Left kidney (tissue), 2 donors: Measurements from ENCODE around the gene RPN1. TPM values are rescaled to one million over a fixed set of nuclear protein-coding genes. Genes with fewer than 3 reads are reported as not detected.
"Not testable (repeated sequence)": the region's sequence is repeated elsewhere in the genome, so short reads cannot be mapped to it uniquely, and the experiment has no call there.

Source experiments
- DNase-seq: peaks from one replicate; pipeline ENCODE4 v3.0.0-alpha.2; 2013
- polyA plus RNA-seq: library from polyadenylated mRNA; unstranded; fragments of 120-200 nt; gene quantifications from one replicate; pipeline ENCODE4 v1.2.1, GENCODE V29; 2013; ENCODE audit not compliant: insufficient read length

Gene RPN1
- polyA plus RNA-seq, 1 donor: 203 TPM

DNA sequence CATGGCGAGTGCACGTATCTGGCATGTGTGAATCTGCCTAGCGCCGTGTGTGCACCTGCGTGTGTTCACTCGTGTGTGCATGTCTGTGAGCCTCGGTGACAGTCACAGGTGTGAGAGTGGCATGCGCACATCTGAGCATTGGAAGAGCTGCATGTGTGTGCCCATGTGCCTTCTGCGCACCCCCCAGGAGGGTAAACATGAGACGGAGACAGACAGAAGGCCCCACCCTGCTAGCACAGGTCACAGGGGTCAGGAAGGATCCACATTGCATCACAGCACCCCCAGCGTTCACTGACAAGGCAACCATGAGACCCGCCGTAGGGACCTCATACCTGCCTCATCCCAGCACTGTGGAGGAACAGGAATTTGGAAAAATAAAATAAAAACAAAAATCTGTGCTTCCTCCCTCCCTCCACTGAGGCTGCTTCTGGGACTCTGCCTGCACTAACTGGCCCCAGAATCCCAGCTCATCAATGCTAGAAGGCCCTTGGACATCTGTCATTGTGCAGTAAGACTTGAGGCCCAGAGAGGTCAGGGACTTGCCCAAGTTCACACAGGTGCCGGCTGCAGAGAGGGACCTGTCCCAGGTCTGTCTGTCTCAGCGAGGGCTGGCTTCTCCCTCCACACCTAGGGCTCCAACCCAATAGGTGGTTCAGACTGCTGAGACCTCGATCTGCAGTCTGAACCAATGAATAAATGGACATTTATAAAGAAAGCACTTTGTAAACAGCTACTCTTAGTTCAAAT, 37.4 kb downstream of the RPN1 start:
- no peak for DNase-seq

DNA sequence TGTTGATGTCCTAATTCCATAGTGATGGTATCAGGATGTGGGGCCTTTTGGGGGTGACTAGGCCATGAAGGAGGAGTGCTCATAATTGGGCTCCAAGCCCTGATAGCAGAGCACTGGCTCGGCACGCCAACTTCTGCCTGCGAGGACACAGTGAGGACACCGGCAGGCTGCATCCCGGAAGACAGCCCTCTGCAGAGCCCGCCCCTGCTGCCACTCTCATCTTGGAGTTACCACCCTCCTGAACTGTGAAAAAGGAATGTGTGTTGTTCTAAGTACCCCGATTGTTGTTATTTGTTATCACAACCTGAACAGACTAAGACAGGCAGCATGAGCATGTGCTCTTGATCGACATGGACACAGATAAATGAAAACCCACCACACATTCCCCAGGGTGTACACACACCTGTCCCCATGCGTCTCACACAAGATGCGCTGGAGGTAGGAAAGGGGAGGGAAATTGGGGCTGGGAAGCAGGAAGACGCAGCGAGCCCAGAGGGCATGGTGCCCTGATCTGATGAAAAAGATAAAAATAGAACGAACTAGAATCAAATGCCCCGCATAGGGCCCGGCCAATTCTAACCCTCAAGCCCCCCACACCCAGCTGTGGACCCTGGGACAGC, 40.1 kb downstream of the RPN1 start:
- no peak for DNase-seq

- DNase-seq: no peak
These were observed 41.3 kb downstream of the RPN1 start for GRCh38 chr3:128609294-128609693.

GRCh38 chr3:128607710-128608048, 42.9 kb downstream of the RPN1 start:
- no peak for DNase-seq

DNA sequence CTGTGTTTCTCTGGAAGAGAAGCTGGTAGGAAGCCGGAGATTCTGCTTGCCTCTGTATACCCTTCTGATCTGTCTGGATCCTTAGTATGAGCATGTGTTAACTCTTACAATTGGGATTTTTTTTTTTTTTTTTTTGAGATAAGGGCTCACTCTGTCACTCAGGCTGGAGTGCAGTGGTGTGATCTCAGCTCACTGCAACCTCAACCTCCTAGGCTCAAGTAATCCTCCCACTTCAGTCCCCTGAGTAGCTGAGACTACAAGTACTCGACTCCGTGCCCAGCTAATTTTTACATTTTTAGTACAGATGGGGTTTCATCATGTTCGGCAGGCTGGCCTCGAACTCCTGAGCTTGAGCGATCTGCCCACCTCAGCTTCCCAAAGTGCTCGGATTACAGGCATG, 44.5 kb downstream of the RPN1 start:
- DNase-seq: no peak

DNA sequence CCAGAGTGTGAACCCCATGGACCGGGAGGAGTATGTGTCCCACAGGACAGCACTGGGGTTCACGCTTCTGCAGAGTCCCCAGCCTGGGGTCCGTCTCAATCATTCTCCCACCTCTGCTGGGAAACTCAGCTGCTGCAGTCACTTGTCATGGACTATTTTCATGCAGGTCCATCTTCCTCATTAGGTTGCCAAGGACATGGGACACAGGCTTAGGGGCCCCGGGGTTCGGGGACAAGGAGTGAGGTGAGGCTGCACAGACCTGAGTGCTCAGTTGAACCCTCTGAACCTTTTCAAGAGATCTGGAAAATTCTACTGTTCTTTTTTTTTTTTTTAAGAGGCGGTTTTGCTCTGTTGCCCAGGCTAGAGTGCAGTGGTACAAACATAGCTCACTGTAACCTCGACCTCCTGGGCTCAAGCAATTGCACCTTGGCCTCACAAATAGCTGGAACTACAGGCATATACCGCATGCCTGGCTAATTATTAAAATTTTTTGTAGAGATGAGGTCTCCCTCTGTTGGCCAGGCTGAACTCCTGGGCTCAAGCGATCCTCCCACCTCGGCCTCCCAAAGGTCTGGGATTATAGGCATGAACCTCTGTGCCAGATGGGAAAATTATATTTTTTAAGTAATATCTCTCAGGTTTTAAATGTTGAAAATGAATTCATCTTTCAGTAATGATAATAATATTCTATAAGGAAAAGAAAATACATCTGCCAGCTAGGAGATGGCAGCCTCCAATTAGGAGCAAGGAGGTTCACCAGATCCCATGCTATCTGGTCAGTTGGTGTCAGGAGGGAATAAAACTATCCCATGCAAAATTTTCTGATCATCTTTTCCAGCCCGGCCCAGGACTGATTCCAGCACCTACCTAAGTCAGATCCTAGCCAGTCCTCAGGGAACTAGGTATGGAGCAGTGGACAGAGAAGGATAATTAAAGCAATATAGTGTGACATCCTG, 45.2 kb downstream of the RPN1 start:
- DNase-seq: no peak

GRCh38 chr3:128603811-128604775, 46.5 kb downstream of the RPN1 start:
- no peak for DNase-seq

GRCh38 chr3:128603313-128603712, 47.3 kb downstream of the RPN1 start:
- DNase-seq: no peak

GRCh38 chr3:128598884-128599664, 51.5 kb downstream of the RPN1 start:
- no peak for DNase-seq

DNA sequence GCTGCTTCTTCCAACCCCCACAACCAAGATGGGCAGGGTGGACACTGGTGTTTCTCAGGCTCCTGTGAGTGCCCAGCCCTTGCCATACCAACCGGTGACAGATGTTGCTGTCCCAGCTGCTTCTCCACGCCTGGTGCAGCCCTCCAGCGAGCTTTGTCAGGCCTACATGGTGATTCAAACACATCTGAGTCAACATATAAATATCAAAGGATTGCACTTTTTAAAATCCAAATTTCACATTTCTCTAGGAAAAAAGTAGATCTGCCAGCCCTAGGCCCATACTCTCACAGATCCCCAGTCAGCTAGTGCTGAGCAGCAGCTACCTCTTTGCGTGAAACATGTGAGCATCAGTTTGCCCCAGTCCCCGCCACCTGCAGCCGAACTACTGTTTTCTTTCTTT, 52.7 kb downstream of the RPN1 start:
- DNase-seq: no peak

DNA sequence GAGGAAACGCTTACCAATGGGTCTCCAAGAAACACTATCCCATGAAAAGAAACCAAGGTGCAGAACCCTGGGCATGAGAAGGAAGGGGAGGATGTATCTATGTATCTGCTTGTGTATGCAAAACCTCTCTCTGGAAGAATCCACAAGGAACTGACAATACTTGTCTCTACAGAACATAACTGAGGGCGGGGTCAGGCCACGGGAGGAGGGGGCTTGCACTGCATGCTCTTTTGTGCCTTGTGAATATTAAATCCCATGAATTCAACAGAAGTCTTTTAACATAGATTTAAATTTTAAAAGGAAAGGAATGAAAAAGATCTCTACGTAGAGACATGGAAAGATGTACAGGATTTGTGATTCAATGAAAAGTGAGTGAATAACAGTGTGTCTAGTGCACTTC, 57.8 kb downstream of the RPN1 start:
- no peak for DNase-seq

DNA sequence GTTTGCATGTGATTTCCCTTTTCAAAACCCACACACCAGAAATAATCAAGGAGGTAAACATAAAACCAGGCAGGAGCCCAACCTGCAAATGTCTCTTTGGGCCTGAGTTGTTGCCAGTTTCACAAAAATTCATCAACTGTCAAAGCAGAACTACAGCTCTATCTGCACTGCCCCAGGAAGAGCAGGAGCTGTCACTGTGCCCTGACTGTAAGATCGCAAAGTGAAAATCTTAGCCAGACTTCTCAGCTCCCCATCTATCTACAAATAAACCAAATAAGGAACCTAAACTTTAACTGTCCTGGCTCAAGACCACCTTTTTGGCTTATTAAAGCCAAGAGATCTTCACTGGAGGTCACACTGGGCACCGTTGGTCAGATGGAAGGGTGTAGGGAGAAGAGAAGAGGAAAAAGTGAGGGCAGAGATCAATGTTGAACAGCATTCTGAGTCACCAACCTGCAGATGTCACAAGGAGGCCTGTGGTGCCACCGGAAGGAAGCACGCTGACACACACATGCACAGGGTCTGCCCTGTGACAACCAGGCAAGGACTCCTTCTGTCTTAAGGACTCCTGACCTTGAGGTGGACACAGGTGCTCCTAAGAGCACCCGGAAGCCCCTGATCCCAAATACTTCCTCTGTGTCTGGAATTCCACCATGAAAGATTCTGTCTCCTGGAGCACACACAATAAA, 58.7 kb downstream of the RPN1 start:
- DNase-seq: no peak

GRCh38 chr3:128590948-128591347, 59.7 kb downstream of the RPN1 start:
- no peak for DNase-seq

- DNase-seq: not testable (repeated sequence)
These were observed 60.6 kb downstream of the RPN1 start for GRCh38 chr3:128589985-128590384.

DNA sequence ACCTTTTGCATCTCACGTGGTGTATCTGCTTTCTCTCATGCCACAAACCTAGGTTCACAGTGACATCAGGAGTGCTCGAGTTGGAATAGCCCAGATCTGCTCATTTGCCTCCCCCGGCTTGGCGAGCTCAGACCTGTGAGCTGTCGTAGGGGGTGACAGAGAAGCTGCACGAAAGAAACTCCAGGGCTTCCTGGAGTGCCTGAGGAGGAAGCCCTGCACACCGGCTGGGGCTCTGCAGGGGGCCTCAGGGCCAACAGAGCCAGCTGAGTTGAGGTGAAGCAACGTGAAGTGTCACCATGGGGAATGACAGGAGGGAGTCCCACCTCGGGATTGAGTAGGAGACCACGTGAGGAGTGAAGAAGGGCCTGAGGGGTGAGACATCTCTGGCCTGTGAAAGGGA, 62.5 kb downstream of the RPN1 start:
- no peak for DNase-seq

DNA sequence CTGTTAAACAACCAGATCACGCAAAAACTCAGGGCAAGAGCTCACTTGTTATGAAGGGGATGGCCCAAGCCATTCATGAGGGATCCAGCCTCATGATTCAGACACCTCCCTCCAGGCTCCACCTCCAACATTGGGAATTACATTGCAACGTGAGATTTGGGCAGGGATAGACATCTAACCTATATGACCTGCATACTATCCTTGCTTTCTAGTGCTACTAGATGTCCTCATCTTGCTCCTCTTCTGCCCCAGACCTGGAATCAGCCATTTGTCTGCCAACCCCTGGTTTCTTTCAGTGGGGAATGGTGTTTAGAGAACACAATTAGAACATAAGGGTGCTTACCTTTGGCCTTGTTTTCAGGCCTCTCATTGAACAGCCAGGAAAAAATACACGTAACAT, 63.2 kb downstream of the RPN1 start:
- DNase-seq: no peak

DNA sequence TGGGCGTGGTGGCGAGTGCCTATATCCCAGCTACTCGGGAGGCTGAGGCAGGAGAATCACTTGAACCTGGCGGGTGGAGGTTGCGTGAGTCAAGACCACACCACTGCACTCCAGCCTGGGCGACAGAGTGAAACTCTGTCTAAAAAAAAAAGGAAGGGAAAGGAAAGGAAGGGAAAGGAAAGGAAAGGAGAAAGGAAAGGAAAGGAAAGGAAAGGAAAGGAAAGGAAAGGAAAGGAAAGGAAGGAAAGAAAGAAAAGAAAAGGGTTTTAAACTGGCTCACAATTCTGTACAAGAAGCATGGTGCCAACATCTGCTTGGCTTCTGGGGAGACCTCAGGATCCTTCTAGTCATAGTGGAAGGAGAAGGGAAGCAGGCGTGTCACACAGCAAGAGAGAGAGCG, 63.7 kb downstream of the RPN1 start:
- DNase-seq: not testable (repeated sequence)

- not testable (repeated sequence) for DNase-seq
These were observed 64.2 kb downstream of the RPN1 start for GRCh38 chr3:128586391-128586790.

- DNase-seq: no peak
These were observed 64.6 kb downstream of the RPN1 start for GRCh38 chr3:128585974-128586373.

GRCh38 chr3:128585189-128585588, 65.4 kb downstream of the RPN1 start:
- DNase-seq: no peak
